HG03571 (cell line): ENCODE results near the gene NINJ2.

Experiments used
- ATAC-seq: cut with Tn5 transposase; IDR thresholded peaks from one replicate; pipeline ENCODE4 v1.9.1; 2021; ENCODE audit not compliant: unreplicated experiment

NINJ2 gene

GRCh38 chr12:535396-535795, 127.8 kb downstream of the NINJ2 start:
- no peak for ATAC-seq

- ATAC-seq = no peak
Observed at GRCh38 chr12:534216-534615, 129.0 kb downstream of the NINJ2 start.

DNA sequence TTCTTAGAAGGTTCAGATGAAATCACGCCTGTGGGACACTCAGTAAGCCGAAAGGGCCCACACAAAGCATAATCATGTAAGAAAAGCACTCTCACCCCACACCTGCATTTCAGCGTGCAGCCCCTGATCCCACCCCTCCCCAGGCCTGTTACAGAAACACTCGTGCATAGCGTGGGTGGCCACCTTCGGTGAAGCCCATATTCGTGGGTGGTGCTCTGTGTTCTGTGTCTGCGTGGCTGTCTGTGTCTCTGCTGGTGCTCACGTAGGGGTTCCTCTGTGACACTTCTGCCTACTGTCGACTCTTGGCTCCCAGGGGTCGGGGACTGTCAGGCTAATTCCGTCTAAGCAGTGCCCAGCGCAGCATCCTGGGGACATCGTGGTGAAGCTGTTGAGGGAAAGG, 129.5 kb downstream of the NINJ2 start:
- ATAC-seq = no peak

DNA sequence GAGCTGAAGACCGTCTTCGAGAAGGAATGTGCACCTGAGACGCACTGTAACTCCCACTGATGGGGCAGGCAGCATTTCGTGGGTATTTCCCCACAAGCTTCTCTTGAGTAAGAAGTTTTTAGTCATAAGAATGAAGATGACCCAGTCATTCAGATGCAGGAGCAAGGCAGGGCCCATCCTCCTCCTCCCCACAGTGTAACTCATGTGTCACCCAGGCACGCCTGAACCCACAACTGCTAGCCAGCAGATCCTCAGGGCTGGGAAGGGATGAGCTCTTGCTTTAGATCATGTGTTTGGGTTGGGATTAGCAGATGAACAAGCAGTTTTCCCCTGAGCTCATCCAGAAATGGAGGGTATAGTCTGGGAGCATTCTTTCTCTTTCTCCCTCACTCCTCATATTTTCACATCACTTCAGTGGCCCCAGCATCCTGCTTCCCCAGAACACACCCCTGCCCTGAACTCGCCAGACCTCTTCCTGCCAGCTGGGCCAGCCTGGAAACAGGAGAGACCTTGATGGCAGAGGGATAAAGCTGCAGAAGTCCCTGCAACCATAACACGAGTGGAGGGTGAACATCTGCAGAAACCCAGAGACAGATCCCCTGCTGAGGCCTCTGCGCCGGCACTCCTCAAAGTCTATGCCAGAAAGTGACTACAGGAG, 130.2 kb downstream of the NINJ2 start:
- no peak for ATAC-seq

GRCh38 chr12:531951-532585, 131.2 kb downstream of the NINJ2 start:
- ATAC-seq = no peak

DNA sequence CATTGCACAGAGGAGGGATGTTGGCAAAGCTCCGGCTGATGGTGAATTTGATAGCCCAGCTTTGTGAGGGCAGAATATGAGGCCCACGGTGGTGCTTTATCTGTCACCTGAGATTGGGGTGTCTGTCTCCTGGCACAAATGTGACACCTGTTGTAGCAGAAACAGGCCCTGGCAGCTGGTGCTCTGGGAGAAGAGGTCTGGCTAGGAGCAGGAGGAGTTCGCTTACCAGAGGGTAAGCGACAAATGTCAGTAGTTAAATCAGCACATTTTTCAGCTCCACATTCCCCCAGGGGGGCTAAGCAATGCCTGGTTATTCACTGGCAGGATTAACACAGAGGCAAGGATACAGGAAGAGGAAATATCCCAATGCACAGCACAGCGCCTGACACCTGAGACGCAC, 132.4 kb downstream of the NINJ2 start:
- no peak for ATAC-seq

DNA sequence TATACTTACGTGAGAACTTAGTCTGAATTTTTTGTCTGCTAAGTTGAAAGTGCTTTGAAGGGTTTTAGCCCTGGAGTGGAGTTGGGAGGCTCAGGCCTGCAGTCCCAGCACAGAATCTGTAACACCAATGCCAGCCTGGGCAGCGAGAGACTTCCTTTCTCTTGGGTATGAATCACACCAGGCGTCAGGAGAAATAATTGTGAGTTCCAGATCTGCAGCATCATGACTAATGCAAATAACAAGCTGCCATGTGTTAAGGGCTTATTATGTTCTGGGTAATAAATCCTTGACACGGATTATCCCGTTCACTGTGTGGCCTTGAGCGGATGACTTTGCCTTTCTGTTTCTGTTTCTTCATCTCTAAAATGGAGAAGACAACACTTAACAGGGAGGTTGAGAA, 132.9 kb downstream of the NINJ2 start:
- ATAC-seq = no peak

GRCh38 chr12:527729-528128, 135.5 kb downstream of the NINJ2 start:
- no peak for ATAC-seq

DNA sequence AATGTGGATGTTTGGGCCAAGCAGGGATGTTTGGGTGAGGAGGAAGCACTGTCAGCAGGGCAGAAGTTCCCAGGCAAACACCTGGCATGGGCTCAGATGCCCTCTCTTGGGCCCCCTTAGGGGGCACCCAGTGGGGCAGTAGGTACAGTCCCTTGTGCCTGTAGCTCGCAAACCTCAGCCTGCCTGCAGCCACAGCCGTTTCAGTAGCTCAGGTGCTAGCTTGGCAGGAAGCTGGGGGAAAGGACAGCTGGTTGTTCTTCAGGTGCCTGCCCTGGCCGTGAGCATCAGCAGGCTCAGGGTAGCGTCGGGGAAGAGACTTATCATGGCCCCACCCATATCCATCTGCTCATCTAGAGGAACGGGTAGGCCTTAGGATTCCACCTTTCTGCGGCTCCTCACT, 136.0 kb downstream of the NINJ2 start:
- no peak for ATAC-seq

DNA sequence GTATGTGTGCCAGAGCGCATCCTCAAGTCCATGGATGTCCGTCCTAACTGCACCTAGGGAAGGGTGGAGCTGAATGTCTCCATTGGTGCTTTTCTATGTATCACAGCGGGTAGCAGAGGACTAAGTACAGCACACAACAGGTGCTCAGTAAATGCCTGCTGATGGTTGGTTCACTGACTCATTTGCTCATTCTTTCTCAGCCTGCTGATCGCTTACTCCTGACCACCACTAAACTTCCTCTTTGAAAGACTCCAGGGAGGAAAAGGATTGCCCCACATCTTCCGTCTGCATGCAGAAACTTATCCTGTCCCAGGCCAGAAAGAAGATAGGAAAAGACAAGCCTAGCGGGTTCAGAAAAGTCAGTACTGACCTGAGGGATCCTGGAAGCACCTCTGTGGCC, 137.2 kb downstream of the NINJ2 start:
- ATAC-seq = no peak

DNA sequence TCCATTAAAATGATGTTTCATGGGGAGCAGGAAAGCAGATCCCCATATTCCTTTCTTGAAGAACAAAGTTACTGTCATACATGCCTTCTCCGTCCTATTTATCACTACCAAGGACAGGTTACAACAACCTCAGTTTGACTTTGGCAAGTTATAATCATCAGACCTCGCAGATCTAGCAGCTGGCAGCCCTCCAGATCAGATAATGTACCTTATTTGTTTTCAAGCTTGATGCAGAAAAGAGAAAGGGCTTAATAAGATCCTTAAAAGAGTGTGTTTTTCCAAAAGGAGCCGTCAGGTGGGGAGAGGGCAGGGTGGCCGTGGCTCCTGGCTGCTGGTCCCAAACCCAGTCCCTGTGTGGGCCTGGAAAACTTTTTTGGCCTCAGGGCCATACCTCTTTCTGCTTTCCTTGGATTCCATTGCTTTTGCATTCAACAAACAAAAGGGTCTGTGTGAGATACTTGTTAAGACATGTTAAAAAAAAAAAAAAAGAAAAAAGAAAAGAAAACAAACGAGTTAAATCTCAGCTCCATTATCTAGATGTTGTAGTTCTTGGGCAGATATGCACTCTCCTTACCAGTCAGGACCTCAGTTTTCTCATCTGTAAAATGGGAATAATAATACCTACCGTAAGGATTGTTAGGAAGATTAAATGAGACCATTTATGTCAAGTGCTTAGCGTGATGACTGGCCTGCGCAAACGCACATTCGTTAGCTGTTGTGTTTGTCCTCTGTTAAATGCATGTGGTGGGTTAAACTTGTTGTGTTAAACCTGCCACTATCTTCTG, 138.9 kb downstream of the NINJ2 start:
- ATAC-seq = no peak

- no peak for ATAC-seq
Observed at GRCh38 chr12:522692-523378, 140.4 kb downstream of the NINJ2 start.

DNA sequence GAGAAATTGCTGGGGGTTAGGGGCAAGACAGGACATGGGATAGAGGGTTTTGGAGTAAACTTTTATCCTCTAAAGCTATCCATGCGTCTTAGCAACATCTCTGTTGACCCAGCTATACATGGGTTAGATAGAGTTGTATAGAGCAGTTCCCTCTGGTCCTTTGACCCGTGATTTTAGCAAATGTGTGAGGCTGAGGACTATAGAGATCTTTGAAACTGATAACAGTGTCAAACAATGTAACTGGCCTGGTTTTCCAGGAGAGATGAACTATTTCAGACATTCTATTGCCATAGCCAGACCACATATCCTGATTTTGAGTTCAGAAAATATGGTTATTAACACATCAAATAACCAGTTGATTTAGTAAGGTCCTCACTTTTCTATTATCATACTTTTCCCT, 143.1 kb downstream of the NINJ2 start:
- ATAC-seq = no peak

GRCh38 chr12:517538-517937, 145.7 kb downstream of the NINJ2 start:
- ATAC-seq = no peak
